RWPE2 (cell line): Measurements from ENCODE around the gene GNAI3.

Experiments
- ATAC-seq: fragments of 200-7000 bp; cut with Tn5 transposase; 3 replicates; pipeline ENCODE4 v1.9.1; 2021; ENCODE audit warnings: low read depth
- DNase-seq: peaks from one replicate; pipeline ENCODE4 v3.0.0-alpha.2; 2020; ENCODE audit warnings: low spot score
- H3K27ac ChIP-seq: fragments of 450-650 bp; 2 replicates; pipeline ENCODE4 v1.5.1; 2017; ENCODE audit warnings: mild to moderate bottlenecking; ENCODE audit not compliant: poor library complexity, severe bottlenecking
- H3K27me3 ChIP-seq: fragments of 250-450 bp; sonication (Bioruptor Pico); 2 replicates; pipeline ENCODE4 v1.5.1; 2021; ENCODE audit warnings: mild to moderate bottlenecking, moderate library complexity; ENCODE audit not compliant: insufficient read depth, poor library complexity, severe bottlenecking
- H3K36me3 ChIP-seq: fragments of 250-450 bp; sonication (Bioruptor Pico); 2 replicates; pipeline ENCODE4 v1.5.1; 2020; ENCODE audit warnings: low read depth, mild to moderate bottlenecking, moderate library complexity
- H3K4me1 ChIP-seq: fragments of 250-450 bp; sonication (Bioruptor Pico); 2 replicates; pipeline ENCODE4 v1.5.1; 2021; ENCODE audit warnings: mild to moderate bottlenecking, moderate library complexity; ENCODE audit not compliant: insufficient read depth, poor library complexity, severe bottlenecking
- H3K4me3 ChIP-seq: fragments of 250-450 bp; sonication (Bioruptor Pico); 2 replicates; pipeline ENCODE4 v1.5.1; 2021; ENCODE audit warnings: mild to moderate bottlenecking, moderate library complexity; ENCODE audit not compliant: severe bottlenecking
- H3K9me3 ChIP-seq: fragments of 250-450 bp; sonication (Bioruptor Pico); 2 replicates; pipeline ENCODE4 v1.5.1; 2021; ENCODE audit warnings: mild to moderate bottlenecking, moderate library complexity; ENCODE audit not compliant: severe bottlenecking
- TF ChIP-seq, protein P1 (sequence below): fragments of 450-650 bp; IDR thresholded peaks from one replicate; pipeline ENCODE4 v1.5.1; 2017; ENCODE audit warnings: mild to moderate bottlenecking, moderate library complexity; ENCODE audit not compliant: poor library complexity, severe bottlenecking

The GNAI3 gene

DNA sequence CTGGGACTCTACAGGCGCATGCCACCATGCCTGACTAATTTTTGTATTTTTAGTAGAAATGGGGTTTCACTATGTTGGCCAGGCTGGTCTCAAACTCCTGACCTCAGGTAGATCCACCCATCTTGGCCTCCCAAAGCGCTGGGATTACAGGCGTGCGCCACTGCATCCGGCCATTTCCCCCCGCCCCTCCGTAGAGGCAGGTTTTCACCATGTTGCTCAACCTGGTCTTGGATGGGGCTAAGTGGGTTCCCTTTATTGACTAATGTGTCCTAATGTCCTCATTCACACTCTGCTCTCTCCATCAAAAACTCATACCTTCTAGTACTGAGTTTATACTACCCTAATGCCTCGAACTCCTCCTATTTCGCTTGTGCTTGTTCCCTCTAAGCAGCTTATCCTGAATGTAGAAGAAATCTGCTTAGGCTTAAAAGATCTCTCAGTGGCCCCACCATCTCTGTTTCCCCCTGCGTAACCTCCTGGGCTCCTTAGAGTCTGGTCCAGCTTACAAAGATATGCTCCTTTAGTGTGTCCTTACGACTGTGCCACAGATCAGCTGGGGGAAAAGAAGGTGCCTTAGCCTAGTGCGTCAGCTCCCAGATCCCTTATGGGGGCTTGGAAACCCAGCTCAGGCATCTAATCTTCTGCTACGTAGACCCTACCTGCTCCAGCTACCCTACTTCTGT is 63.0 kb downstream of the GNAI3 start:
- no peak for DNase-seq
- Histone ChIP-seq H3K27ac (no peak overlapping the region), H3K4me3 (no peak overlapping the region), H3K27me3 (no peaks in the 10 kb centered on the region), H3K36me3 (no peaks in the 10 kb centered on the region), H3K9me3 (no peaks in the 10 kb centered on the region), H3K4me1 (no peaks in the 10 kb centered on the region)
- TF ChIP-seq, protein P1, sequence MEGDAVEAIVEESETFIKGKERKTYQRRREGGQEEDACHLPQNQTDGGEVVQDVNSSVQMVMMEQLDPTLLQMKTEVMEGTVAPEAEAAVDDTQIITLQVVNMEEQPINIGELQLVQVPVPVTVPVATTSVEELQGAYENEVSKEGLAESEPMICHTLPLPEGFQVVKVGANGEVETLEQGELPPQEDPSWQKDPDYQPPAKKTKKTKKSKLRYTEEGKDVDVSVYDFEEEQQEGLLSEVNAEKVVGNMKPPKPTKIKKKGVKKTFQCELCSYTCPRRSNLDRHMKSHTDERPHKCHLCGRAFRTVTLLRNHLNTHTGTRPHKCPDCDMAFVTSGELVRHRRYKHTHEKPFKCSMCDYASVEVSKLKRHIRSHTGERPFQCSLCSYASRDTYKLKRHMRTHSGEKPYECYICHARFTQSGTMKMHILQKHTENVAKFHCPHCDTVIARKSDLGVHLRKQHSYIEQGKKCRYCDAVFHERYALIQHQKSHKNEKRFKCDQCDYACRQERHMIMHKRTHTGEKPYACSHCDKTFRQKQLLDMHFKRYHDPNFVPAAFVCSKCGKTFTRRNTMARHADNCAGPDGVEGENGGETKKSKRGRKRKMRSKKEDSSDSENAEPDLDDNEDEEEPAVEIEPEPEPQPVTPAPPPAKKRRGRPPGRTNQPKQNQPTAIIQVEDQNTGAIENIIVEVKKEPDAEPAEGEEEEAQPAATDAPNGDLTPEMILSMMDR, result no peak
- no peak for ATAC-seq

DNA sequence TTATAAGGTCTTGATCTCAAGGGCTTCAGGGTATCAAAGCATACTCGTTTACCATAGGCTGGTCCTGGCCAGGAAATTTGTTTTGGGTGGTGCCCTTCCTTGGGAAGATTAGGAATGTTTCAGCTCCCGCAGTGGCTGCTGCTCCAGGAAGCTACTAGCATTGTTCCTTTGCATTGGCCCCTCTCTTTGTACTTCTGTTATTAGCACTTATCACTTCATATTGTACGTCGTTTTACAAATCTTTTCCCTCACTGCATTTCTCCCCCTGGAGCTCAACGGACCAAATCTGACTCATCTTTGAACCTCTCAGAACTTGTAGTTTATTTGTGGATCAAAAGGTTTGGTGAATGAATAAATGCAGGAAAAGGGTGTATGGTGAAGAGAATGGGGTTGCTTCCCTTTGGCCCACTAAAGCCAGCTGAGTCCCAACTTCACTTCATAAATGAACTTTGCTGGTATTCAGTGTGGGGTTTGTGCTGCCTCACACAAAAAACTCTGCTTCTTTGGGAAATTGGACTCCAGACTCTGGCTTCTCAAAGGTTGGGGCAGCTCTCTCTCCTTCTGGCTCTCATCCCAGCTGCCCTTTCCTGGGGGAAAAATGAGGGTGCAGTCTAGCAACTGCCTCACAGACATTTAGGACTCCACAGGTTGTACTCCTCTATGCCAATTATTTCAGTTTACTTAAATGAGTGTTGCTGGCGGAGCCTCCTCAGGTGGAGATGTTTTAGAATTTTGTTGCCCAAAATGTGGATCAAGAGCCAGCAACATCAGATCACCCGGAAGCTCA is 65.1 kb downstream of the GNAI3 start:
- H3K4me3 ChIP-seq, result no peak overlapping the region
- DNase-seq (no peak), ATAC-seq (no peak)
- peaks cover 5% of the 10 kb centered on the region for H3K4me1 ChIP-seq
- TF ChIP-seq, protein P1, result no peak
- no peaks in the 10 kb centered on the region for H3K36me3 ChIP-seq
- H3K27ac ChIP-seq, result no peak overlapping the region
- no peaks in the 10 kb centered on the region for H3K9me3 ChIP-seq
- H3K27me3 ChIP-seq, result no peaks in the 10 kb centered on the region

DNA sequence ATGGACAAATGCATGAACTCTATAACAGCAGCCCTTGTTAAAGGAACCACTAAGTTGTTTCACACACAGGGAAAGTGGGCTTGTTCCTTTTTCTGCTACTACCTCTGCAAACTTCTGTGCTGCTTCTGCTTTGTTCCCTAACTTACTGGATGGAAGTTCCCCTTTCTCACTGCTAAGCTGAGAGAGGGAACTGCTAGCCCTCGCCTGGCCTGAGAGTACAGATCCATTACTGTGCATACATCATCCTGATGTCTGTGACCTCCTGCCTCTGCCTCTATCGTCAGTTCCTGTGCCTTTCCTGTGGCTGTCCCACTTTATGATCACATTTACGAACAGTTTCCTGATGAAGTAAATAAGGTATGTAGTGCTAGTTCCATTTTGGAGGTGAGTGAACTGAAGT is 67.5 kb downstream of the GNAI3 start:
- H3K4me1 ChIP-seq, result peaks cover 5% of the 10 kb centered on the region
- TF ChIP-seq, protein P1, result no peak
- no peaks in the 10 kb centered on the region for H3K36me3 ChIP-seq
- no peak overlapping the region for H3K27ac ChIP-seq
- H3K27me3 ChIP-seq, result no peaks in the 10 kb centered on the region
- no peak for DNase-seq
- no peaks in the 10 kb centered on the region for H3K9me3 ChIP-seq
- H3K4me3 ChIP-seq, result no peak overlapping the region
- no peak for ATAC-seq

GRCh38 chr1:109616391-109616790 is 68.0 kb downstream of the GNAI3 start:
- no peaks in the 10 kb centered on the region for H3K27me3 ChIP-seq
- ATAC-seq (no peak), DNase-seq (no peak)
- no peaks in the 10 kb centered on the region for H3K9me3 ChIP-seq
- H3K4me1 ChIP-seq, result peaks cover 5% of the 10 kb centered on the region
- H3K27ac ChIP-seq, result peak overlapping the region; percentile 82
- TF ChIP-seq, protein P1, result no peak
- H3K36me3 ChIP-seq, result no peaks in the 10 kb centered on the region
- no peak overlapping the region for H3K4me3 ChIP-seq
